ENCODE measurements around the gene TMEM88. TPM values are rescaled to one million over a fixed set of nuclear protein-coding genes. Genes with fewer than 3 reads are reported as not detected.

TMEM88 gene
- total and polyA plus RNA-seq, 4 donors: 0.65 to 4.6 (median 3.7) TPM

DNA sequence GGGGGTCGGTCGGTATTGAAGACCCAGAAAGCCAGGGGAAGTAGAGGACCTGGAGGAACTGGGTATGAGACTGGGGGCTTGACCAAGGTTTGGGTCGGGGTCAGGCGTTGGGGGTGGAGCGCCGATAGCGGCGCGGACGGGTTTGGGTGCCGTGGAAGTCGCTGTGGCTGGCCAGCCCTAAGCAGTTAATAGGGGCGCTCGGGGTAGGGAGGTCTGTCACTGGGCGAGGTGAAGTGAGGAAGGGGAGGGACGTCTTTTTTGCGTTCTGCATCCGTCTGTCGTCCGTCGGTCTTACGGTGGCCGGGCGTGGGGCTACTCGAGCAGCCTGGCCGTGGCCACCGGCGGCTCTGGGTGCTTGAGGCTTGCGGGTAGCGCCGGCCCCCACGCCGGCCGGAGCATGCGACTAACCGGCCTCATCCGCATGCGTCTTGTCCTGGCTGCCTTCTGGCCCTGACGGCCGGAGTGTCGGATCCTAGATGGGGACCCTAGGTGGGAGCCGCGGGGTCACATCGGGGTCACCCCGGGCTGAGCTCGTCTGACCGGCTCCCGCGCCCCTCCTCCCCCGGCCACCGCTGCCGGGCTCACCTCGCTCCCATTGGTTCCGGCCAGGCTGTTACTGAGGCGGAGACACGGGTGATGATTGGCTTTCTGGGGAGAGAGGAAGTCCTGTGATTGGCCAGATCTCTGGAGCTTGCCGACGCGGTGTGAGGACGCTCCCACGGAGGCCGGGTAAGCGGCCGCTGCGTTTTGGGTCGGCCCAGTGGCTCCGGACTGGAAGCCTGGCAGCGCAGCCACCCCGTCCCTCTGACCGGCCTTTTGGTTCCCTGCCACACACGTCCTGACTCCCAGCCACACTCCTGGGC is 10.3 kb upstream of the TMEM88 start:
- peak overlapping the region; percentile 99 to 100 for H3K27ac ChIP-seq (ENCODE audit: low read depth in 1 of 2, low read length in 2 of 2)
- TF ChIP-seq YY1 (IDR thresholded peaks at IDR 0.05): peak; percentile 64
- peak in 1 of 2 donors; percentile 16 for TF ChIP-seq GABPA (IDR thresholded peaks at IDR 0.05 in 1 of 2, conservative IDR thresholded peaks at IDR 0.05 in 1 of 2)
- no peak for TF ChIP-seq HNF4A (conservative IDR thresholded peaks at IDR 0.05)
- peak; percentile 89 for TF ChIP-seq SP1 (IDR thresholded peaks at IDR 0.05)
- TF ChIP-seq TAF1 (conservative IDR thresholded peaks at IDR 0.05): no peak
- peak in 1 of 2 donors; percentile 18 for TF ChIP-seq EGR1 (IDR thresholded peaks at IDR 0.05; ENCODE audit: low read depth in 2 of 2)
- peak; percentile 61 to 65 for TF ChIP-seq RXRA (IDR thresholded peaks at IDR 0.05)
- TF ChIP-seq FOXA1 (IDR thresholded peaks at IDR 0.05): no peak
- no peak for TF ChIP-seq JUND (IDR thresholded peaks at IDR 0.05)
- TF ChIP-seq, protein P1, sequence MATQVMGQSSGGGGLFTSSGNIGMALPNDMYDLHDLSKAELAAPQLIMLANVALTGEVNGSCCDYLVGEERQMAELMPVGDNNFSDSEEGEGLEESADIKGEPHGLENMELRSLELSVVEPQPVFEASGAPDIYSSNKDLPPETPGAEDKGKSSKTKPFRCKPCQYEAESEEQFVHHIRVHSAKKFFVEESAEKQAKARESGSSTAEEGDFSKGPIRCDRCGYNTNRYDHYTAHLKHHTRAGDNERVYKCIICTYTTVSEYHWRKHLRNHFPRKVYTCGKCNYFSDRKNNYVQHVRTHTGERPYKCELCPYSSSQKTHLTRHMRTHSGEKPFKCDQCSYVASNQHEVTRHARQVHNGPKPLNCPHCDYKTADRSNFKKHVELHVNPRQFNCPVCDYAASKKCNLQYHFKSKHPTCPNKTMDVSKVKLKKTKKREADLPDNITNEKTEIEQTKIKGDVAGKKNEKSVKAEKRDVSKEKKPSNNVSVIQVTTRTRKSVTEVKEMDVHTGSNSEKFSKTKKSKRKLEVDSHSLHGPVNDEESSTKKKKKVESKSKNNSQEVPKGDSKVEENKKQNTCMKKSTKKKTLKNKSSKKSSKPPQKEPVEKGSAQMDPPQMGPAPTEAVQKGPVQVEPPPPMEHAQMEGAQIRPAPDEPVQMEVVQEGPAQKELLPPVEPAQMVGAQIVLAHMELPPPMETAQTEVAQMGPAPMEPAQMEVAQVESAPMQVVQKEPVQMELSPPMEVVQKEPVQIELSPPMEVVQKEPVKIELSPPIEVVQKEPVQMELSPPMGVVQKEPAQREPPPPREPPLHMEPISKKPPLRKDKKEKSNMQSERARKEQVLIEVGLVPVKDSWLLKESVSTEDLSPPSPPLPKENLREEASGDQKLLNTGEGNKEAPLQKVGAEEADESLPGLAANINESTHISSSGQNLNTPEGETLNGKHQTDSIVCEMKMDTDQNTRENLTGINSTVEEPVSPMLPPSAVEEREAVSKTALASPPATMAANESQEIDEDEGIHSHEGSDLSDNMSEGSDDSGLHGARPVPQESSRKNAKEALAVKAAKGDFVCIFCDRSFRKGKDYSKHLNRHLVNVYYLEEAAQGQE (IDR thresholded peaks at IDR 0.05): no peak
- TF ChIP-seq, protein P2, sequence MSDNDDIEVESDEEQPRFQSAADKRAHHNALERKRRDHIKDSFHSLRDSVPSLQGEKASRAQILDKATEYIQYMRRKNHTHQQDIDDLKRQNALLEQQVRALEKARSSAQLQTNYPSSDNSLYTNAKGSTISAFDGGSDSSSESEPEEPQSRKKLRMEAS (IDR thresholded peaks at IDR 0.05): no peak
- TF ChIP-seq NR2F2 (IDR thresholded peaks at IDR 0.05): no peak
- TF ChIP-seq RAD21 (IDR thresholded peaks at IDR 0.05): peak in 1 of 2 donors; percentile 44
- TF ChIP-seq FOXA2 (IDR thresholded peaks at IDR 0.05): no peak
- TF ChIP-seq, protein P3, sequence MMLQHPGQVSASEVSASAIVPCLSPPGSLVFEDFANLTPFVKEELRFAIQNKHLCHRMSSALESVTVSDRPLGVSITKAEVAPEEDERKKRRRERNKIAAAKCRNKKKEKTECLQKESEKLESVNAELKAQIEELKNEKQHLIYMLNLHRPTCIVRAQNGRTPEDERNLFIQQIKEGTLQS (IDR thresholded peaks at IDR 0.05): no peak
- no peak for TF ChIP-seq HNF4G (IDR thresholded peaks at IDR 0.05)
- TF ChIP-seq, protein P4, sequence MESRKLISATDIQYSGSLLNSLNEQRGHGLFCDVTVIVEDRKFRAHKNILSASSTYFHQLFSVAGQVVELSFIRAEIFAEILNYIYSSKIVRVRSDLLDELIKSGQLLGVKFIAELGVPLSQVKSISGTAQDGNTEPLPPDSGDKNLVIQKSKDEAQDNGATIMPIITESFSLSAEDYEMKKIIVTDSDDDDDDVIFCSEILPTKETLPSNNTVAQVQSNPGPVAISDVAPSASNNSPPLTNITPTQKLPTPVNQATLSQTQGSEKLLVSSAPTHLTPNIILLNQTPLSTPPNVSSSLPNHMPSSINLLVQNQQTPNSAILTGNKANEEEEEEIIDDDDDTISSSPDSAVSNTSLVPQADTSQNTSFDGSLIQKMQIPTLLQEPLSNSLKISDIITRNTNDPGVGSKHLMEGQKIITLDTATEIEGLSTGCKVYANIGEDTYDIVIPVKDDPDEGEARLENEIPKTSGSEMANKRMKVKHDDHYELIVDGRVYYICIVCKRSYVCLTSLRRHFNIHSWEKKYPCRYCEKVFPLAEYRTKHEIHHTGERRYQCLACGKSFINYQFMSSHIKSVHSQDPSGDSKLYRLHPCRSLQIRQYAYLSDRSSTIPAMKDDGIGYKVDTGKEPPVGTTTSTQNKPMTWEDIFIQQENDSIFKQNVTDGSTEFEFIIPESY (IDR thresholded peaks at IDR 0.05): no peak
- TF ChIP-seq, protein P5, sequence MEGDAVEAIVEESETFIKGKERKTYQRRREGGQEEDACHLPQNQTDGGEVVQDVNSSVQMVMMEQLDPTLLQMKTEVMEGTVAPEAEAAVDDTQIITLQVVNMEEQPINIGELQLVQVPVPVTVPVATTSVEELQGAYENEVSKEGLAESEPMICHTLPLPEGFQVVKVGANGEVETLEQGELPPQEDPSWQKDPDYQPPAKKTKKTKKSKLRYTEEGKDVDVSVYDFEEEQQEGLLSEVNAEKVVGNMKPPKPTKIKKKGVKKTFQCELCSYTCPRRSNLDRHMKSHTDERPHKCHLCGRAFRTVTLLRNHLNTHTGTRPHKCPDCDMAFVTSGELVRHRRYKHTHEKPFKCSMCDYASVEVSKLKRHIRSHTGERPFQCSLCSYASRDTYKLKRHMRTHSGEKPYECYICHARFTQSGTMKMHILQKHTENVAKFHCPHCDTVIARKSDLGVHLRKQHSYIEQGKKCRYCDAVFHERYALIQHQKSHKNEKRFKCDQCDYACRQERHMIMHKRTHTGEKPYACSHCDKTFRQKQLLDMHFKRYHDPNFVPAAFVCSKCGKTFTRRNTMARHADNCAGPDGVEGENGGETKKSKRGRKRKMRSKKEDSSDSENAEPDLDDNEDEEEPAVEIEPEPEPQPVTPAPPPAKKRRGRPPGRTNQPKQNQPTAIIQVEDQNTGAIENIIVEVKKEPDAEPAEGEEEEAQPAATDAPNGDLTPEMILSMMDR (IDR thresholded peaks at IDR 0.05; ENCODE audit: low read depth, low read length, missing input control): no peak
- peak overlapping the region; percentile 96 for H3K9ac ChIP-seq (ENCODE audit: low read depth in 1 of 2, low read length in 2 of 2)
- peaks cover 7 to 23% (median 10%) of the 10 kb centered on the region in 4 donors for H3K36me3 ChIP-seq (ENCODE audit: control insufficient read depth in 4 of 4, insufficient read depth in 3 of 4, low read depth in 1 of 4, low read length in 3 of 4)
- peak overlapping the region; percentile 66 to 97 (median 90) for H3K4me3 ChIP-seq (ENCODE audit: low read depth in 1 of 3, low read length in 3 of 3)
- H3K27me3 ChIP-seq (ENCODE audit: control insufficient read depth in 4 of 4, insufficient read depth in 4 of 4, low read length in 3 of 4): no peaks in the 10 kb centered on the region
- DNase-seq (ENCODE audit: low spot score): peak; percentile 87
- H3K9me3 ChIP-seq (ENCODE audit: control insufficient read depth in 4 of 4, low read length in 3 of 4): no peaks in the 10 kb centered on the region
- WGBS: under 1% methylated on average over 71 of the region's 71 CpGs
- H3K4me1 ChIP-seq (ENCODE audit: control insufficient read depth in 4 of 4, insufficient read depth in 4 of 4, low read length in 3 of 4): peaks cover 0 to 37% (median 21%) of the 10 kb centered on the region in 4 donors

Measured in liver (tissue), 9 donors.